Trophoblast cell (in vitro differentiated cells and primary cell): ENCODE data around the gene TEDC1.

Experiments
- DNase-seq, 2 donors: peaks; one replicate each; pipeline ENCODE4 v3.0.0-alpha.2; 2016
- H2AFZ ChIP-seq: 2 replicates; pipeline ENCODE4 v1.6.1; 2013; ENCODE audit warnings: low read length, moderate library complexity, mild to moderate bottlenecking; ENCODE audit not compliant: insufficient read depth, poor library complexity
- H2AK5ac ChIP-seq: 2 replicates; pipeline ENCODE4 v1.6.1; 2013; ENCODE audit warnings: mild to moderate bottlenecking, low read length
- H2BK120ac ChIP-seq: 2 replicates; pipeline ENCODE4 v1.6.1; 2013; ENCODE audit warnings: low read length, mild to moderate bottlenecking, moderate library complexity; ENCODE audit not compliant: insufficient read depth, poor library complexity
- H2BK12ac ChIP-seq: 2 replicates; pipeline ENCODE4 v1.6.1; 2013; ENCODE audit warnings: mild to moderate bottlenecking, low read length, moderate library complexity
- H2BK5ac ChIP-seq: 2 replicates; pipeline ENCODE4 v1.6.1; 2013; ENCODE audit warnings: low read length, low read depth, moderate library complexity, mild to moderate bottlenecking; ENCODE audit not compliant: poor library complexity
- H3K14ac ChIP-seq: 2 replicates; pipeline ENCODE4 v1.6.1; 2013; ENCODE audit warnings: mild to moderate bottlenecking, low read length
- H3K18ac ChIP-seq: 2 replicates; pipeline ENCODE4 v1.6.1; 2013; ENCODE audit warnings: mild to moderate bottlenecking, low read length
- H3K23ac ChIP-seq: 2 replicates; pipeline ENCODE4 v1.6.1; 2013; ENCODE audit warnings: low read length
- H3K27ac ChIP-seq: 2 replicates; pipeline ENCODE4 v1.5.1; 2013; ENCODE audit warnings: low read depth, mild to moderate bottlenecking, inconsistent platforms, low read length, moderate library complexity
- H3K27me3 ChIP-seq: 2 replicates; pipeline ENCODE4 v1.6.1; 2013; ENCODE audit warnings: inconsistent platforms, mild to moderate bottlenecking, low read length, moderate library complexity; ENCODE audit not compliant: insufficient read depth
- H3K36me3 ChIP-seq, 2 experiments: 1 replicate in 1 of 2; 2 replicates in 1 of 2; pipeline ENCODE4 v1.6.1; 2013; ENCODE audit warnings: low read length in 2 of 2, mild to moderate bottlenecking in 2 of 2, moderate library complexity in 1 of 2; ENCODE audit not compliant: insufficient read depth in 2 of 2, control insufficient read depth in 1 of 2
- H3K4ac ChIP-seq: 2 replicates; pipeline ENCODE4 v1.6.1; 2013; ENCODE audit warnings: low read depth, mild to moderate bottlenecking, low read length, moderate library complexity
- H3K4me1 ChIP-seq, 2 experiments: 1 replicate in 1 of 2; 2 replicates in 1 of 2; pipeline ENCODE4 v1.6.1; 2013; ENCODE audit warnings: low read length in 2 of 2, mild to moderate bottlenecking in 2 of 2, moderate library complexity in 1 of 2; ENCODE audit not compliant: insufficient read depth in 2 of 2, control insufficient read depth in 1 of 2
- H3K4me2 ChIP-seq: 2 replicates; pipeline ENCODE4 v1.6.1; 2013; ENCODE audit warnings: inconsistent platforms, mild to moderate bottlenecking, low read length, moderate library complexity
- H3K4me3 ChIP-seq: 2 replicates; pipeline ENCODE4 v1.5.1; 2013; ENCODE audit warnings: mild to moderate bottlenecking, low read depth, low read length, inconsistent platforms
- H3K79me1 ChIP-seq: one replicate; pipeline ENCODE4 v1.6.1; 2013; ENCODE audit warnings: low read length
- H3K79me2 ChIP-seq: 2 replicates; pipeline ENCODE4 v1.6.1; 2013; ENCODE audit warnings: low read length, mild to moderate bottlenecking; ENCODE audit not compliant: control insufficient read depth, insufficient read depth, poor library complexity
- H3K9ac ChIP-seq: 2 replicates; pipeline ENCODE4 v1.6.1; 2013; ENCODE audit warnings: mild to moderate bottlenecking, low read length
- H3K9me3 ChIP-seq: 2 replicates; pipeline ENCODE4 v1.6.1; 2013; ENCODE audit warnings: low read depth, mild to moderate bottlenecking, control low read depth, inconsistent platforms, low read length; ENCODE audit not compliant: insufficient read depth
- H4K12ac ChIP-seq: 2 replicates; pipeline ENCODE4 v1.6.1; 2013; ENCODE audit warnings: low read depth, mild to moderate bottlenecking, low read length, moderate library complexity
- H4K8ac ChIP-seq: 2 replicates; pipeline ENCODE4 v1.6.1; 2013; ENCODE audit warnings: low read depth, mild to moderate bottlenecking, low read length, moderate library complexity
- H4K91ac ChIP-seq: one replicate; pipeline ENCODE4 v1.6.1; 2013; ENCODE audit warnings: low read depth, mild to moderate bottlenecking, low read length, moderate library complexity
- WGBS: extraction: QIAGEN DNeasy Blood & Tissue Kit; methylation state at CpG from one replicate; pipeline ENCODE4 v1.1.7; 2013; ENCODE audit warnings: missing lambda C conversion rate; ENCODE audit not compliant: insufficient read length, insufficient coverage; ENCODE audit errors: extremely low coverage; 5-methylcytosine and 5-hydroxymethylcytosine counted together

TEDC1 gene

DNA sequence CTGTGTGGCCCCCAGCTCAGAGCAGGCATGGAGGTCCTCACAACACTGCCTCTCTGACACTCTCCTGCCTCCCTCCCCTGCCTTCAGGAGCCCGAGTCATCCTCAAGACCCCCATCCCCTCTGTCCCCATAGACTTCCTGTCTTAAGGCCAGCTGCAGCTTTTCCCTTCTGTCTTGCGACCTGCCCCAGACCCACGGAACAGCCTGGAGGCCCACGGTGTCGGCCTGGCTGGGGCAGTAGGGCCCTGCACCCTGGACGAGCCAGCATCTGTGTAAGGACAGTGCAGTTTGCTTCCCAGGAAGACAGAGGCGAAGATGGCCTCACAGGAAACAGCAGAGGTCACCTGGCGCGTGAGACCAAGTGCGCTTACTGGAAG lies 9.7 kb downstream of the TEDC1 start:
- Histone ChIP-seq H3K4me3 (no peak overlapping the region), H3K9me3 (peaks cover 50% of the 10 kb centered on the region), H4K8ac (no peak overlapping the region), H3K14ac (no peak overlapping the region), H4K91ac (no peak overlapping the region), H2BK5ac (no peak overlapping the region), H3K18ac (no peak overlapping the region), H3K4me1 (no peaks in the 10 kb centered on the region), H2BK120ac (no peak overlapping the region), H4K12ac (no peak overlapping the region), H3K79me2 (no peaks in the 10 kb centered on the region), H3K9ac (no peak overlapping the region), H2BK12ac (no peak overlapping the region), H2AK5ac (no peak overlapping the region), H2AFZ (no peak overlapping the region), H3K36me3 (peaks cover 0 to 5% of the 10 kb centered on the region in 2 experiments), H3K4me2 (no peak overlapping the region), H3K27ac (no peak overlapping the region), H3K79me1 (no peaks in the 10 kb centered on the region), H3K27me3 (no peaks in the 10 kb centered on the region), H3K23ac (no peak overlapping the region), H3K4ac (no peak overlapping the region)
- no peak for DNase-seq
- WGBS, result no CpG with 5 or more reads among the region's 10 CpGs

DNA sequence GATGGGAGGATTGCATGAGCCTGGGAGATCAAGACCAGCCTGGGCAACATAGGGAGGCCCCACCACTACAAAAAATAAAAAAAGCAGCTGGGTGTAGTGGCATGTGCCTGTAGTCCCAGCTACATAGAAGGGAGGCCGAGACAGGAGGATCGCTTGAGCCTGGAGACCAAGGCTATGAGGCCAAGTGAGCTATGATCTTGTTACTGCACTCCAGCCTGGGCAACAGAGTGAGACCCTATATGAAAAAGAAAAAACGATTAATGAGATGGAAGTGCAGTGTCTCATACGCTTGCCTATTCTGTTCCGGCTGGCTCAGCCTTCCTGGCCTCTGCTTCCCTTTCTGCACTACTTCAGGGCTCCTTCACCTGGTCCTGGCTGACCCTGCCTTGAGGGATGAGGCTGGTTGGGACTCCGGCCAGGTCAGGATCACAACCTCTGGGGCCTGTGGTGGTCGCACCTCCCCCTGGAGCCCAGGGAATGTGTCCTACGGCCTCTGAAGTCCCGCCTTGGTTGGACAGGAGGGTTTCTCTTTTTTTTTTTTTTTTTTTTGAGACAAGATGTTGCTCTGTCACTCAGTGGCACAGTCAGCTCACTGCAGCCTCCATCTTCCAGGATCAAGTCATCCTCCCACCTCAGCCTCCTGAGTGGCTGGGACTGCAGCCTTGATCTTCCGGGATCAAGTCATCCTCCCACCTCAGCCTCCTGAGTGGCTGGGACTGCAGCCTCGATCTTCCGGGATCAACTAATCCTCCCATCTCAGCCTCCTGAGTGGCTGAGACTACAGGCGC lies 10.7 kb downstream of the TEDC1 start:
- Histone ChIP-seq H4K8ac (no peak overlapping the region), H3K4me1 (no peaks in the 10 kb centered on the region), H3K4me2 (no peak overlapping the region), H3K79me1 (no peaks in the 10 kb centered on the region), H2BK5ac (no peak overlapping the region), H3K27ac (no peak overlapping the region), H3K9ac (no peak overlapping the region), H3K14ac (no peak overlapping the region), H3K27me3 (no peaks in the 10 kb centered on the region), H3K79me2 (no peaks in the 10 kb centered on the region), H4K91ac (no peak overlapping the region), H3K9me3 (peaks cover 47% of the 10 kb centered on the region), H3K4me3 (no peak overlapping the region), H3K4ac (no peak overlapping the region), H3K23ac (no peak overlapping the region), H2AK5ac (no peak overlapping the region), H3K36me3 (peaks cover 0 to 5% of the 10 kb centered on the region in 2 experiments), H2AFZ (no peak overlapping the region), H2BK120ac (no peak overlapping the region), H3K18ac (no peak overlapping the region), H4K12ac (no peak overlapping the region), H2BK12ac (no peak overlapping the region)
- no peak for DNase-seq
- no CpG with 5 or more reads among the region's 13 CpGs for WGBS

DNA sequence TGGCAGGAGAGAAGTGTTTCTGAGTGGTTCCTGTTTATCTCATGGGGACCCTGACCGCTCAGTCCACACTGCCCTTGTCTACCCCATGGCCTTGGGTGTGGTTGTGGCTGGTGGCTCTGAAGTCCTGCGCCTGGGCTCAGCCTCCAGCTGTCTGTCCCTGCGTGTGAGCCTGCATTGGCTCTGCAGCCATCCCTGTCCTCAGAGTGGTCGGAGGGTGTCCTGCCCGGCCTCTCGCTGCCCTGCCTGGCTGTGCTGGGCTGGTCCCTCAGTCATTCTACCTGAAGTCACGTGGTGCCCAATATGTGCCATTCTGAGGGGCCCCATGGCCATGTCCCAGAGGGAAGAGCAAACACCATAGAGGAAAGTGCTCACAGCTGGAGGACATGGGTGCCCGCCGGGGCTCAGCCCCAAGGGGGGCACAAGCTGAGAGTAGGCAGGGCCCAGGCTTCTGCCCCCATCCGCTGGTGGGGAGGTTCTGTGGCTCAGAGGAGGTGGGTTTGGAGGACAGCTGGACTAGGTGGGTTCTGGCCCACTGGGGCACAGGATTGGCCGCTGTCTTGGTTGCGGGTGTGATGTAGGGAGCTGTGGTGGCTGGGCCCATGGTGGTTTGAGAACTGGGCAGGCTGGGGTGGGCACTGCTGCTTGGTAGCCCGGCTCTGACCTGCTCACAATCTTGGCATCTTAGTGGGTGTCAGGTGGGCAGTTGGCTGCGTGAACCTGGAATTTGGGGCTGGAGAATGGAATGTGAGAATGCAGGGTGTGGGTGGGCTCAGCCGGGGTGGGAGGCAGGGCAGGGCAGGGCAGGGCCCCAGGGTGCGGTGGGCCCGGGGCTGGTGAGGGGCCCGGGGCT lies 11.6 kb downstream of the TEDC1 start:
- no peaks in the 10 kb centered on the region for H3K79me2 ChIP-seq
- no CpG with 5 or more reads among the region's 18 CpGs for WGBS
- no peak overlapping the region for H3K4ac ChIP-seq
- H3K4me2 ChIP-seq, result no peak overlapping the region
- H3K9ac ChIP-seq, result no peak overlapping the region
- H3K27me3 ChIP-seq, result no peaks in the 10 kb centered on the region
- H2BK120ac ChIP-seq, result no peak overlapping the region
- no peaks in the 10 kb centered on the region for H3K4me1 ChIP-seq
- no peak overlapping the region for H4K91ac ChIP-seq
- H4K8ac ChIP-seq, result no peak overlapping the region
- H3K79me1 ChIP-seq, result no peaks in the 10 kb centered on the region
- no peak for DNase-seq
- no peak overlapping the region for H3K4me3 ChIP-seq
- no peak overlapping the region for H2BK12ac ChIP-seq
- peaks cover 48% of the 10 kb centered on the region for H3K9me3 ChIP-seq
- H2BK5ac ChIP-seq, result no peak overlapping the region
- H2AFZ ChIP-seq, result no peak overlapping the region
- H3K36me3 ChIP-seq, result peaks cover 0 to 4% of the 10 kb centered on the region in 2 experiments
- H3K27ac ChIP-seq, result no peak overlapping the region
- no peak overlapping the region for H4K12ac ChIP-seq
- H3K23ac ChIP-seq, result no peak overlapping the region
- H3K18ac ChIP-seq, result no peak overlapping the region
- H2AK5ac ChIP-seq, result no peak overlapping the region
- no peak overlapping the region for H3K14ac ChIP-seq

DNA sequence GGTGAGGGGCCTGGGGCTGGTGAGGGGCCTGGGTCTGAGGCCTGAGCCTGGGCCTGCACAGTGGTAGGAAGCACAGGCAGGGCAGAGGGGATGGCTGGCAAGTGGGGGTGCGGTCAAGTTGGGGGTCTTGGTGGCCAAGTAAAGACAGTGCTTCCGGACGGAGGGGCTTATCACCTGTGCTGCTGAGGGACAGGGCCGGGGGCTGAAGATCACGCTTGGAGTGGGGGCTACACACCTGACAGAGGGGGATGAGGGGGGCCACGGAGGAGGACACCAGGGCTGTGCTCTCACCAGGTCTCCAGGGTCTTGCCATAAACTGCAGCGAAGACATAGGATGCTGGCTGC lies 12.2 kb downstream of the TEDC1 start:
- Histone ChIP-seq H3K14ac (no peak overlapping the region), H3K9me3 (peaks cover 48% of the 10 kb centered on the region), H3K4ac (no peak overlapping the region), H3K4me2 (no peak overlapping the region), H3K4me1 (no peaks in the 10 kb centered on the region), H3K27ac (no peak overlapping the region), H2BK120ac (no peak overlapping the region), H3K4me3 (no peak overlapping the region), H3K79me1 (no peaks in the 10 kb centered on the region), H3K9ac (no peak overlapping the region), H3K23ac (no peak overlapping the region), H4K91ac (no peak overlapping the region), H2AFZ (no peak overlapping the region), H3K79me2 (no peaks in the 10 kb centered on the region), H2BK5ac (no peak overlapping the region), H3K18ac (no peak overlapping the region), H2AK5ac (no peak overlapping the region), H3K27me3 (no peaks in the 10 kb centered on the region), H4K12ac (no peak overlapping the region), H3K36me3 (peaks cover 0 to 3% of the 10 kb centered on the region in 2 experiments), H2BK12ac (no peak overlapping the region), H4K8ac (no peak overlapping the region)
- DNase-seq, result no peak
- no CpG with 5 or more reads among the region's 7 CpGs for WGBS
